Dermis lymphatic vessel endothelial cell (primary cell): Measurements from ENCODE around the gene COMMD9. TPM values are rescaled to one million over a fixed set of nuclear protein-coding genes. Genes with fewer than 3 reads are reported as not detected.

Experiments used
- total RNA-seq: library from RNA; depleted of rRNA; stranded (reverse); fragments of >200 nt; gene quantifications from 2 replicates; pipeline ENCODE4 v1.2.1, GENCODE V29; 2014

Gene COMMD9
- total RNA-seq, result 17.6 and 20.1 TPM in 2 replicates

GRCh38 chr11:36289226-36289852, at the start of gene COMMD9:
TSS of gene COMMD9 (minus strand) at chr11:36289424. CDS start at chr11:36289412, 12 bp downstream.

GRCh38 chr11:36295926-36296325, 6.7 kb upstream of the COMMD9 start, which contains the start of gene PRR5L:
TSS of gene PRR5L (plus strand) at chr11:36296288. CDS start at chr11:36401122, 104,834 bp downstream.

Other genes starting within 250 kb of the COMMD9 start
- 2.3 and 7.6 TPM in 2 replicates for gene PRR5L, start 6.9 kb upstream of the COMMD9 start, total RNA-seq
- gene TRAF6, start 220.8 kb upstream of the COMMD9 start, total RNA-seq, result 10.6 and 10.7 TPM in 2 replicates